ENCODE measurements around the gene ABR.
"Not testable (repeated sequence)": the region's sequence is repeated elsewhere in the genome, so short reads cannot be mapped to it uniquely, and the experiment has no call there.

ABR gene

DNA sequence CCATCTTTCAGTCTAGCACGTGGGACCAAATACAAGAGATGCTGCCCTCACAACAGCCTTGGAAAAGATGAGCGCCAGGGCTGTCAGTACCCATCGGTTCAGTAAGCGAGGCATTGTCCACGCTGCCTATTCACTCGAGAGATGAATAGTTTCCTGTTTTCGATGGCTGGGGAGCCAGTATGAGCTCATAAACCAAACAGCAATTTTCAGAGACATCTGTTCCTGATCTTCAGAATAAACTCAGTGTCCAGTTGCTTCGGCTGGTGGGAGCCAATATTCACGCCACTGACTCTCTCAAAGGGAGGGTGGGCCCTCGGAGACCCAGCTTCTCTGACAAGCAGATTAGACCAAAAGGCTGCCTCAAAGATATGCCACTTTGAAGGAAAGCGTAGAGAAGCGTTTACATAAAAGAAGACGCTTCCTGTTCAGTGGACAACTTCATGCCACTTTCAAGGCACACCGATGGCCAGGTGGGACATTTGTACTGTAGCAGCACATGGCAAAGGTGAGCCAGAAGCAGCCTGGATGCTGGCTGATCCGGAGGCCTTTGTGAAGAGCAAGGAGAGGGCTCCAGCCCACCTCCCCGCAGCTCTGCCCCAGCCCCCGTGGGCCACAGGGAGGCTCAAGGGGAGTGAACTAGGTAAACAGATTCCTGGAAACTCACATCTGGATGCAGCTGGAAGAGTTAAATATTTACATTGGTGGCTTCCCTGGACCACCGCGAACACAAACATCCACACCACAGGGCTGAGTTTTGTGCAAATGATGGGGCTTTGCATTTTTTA lies 176.8 kb downstream of the ABR start:
- no peak for DNase-seq

DNA sequence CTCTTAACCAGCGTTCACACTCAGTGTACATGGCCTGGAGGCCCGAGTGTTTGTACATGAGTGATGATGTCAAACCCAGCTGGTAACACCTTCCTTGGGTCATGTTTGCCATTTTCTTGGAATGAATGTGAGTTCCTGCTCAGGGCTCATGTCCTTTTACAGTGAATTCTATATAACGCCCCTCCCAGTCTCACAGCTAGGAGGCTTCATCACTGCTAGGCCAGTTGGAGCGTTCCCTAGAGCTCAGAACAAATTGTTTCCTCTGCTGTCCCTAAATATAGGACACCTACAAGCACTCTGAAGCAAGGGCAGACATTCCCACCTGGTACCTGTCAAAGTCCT lies 177.4 kb downstream of the ABR start:
- DNase-seq = no peak

DNA sequence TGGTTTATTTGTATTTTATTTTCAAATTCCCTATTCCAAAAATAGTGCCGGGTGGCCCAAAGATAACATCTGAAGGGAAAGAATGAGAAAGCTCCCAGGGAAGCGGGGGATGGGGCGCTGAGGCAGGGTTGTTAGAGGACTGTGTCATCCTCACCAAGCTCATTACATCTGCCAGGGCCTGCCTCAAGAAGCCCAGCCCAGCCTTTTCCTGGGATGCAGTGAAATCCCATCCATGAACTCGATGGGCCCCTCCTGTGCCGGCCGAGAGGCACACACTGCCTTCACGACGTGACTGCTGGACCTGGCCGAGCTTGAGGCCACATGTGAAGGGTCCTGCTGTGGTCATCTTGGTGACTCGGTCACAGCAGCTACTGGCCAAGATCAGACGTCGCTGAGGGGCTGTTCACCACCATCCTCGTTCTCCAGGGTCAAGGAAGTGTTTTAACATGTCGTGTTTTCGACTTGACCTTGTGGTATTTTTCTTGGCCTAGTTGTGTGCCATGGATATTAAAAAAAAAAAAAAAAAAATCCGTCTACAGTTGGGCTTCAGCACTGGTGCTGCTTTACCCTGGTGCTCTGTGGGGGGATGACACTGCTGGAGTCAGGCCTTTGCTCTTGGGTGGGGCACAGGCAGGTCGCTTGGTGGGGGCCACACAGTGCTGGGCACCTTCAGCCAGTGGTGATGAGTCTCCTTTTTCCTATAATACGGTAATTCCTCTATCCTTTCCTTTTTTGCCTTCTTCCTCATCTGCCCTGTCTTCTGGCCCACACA lies 178.0 kb downstream of the ABR start:
- no peak for DNase-seq

DNA sequence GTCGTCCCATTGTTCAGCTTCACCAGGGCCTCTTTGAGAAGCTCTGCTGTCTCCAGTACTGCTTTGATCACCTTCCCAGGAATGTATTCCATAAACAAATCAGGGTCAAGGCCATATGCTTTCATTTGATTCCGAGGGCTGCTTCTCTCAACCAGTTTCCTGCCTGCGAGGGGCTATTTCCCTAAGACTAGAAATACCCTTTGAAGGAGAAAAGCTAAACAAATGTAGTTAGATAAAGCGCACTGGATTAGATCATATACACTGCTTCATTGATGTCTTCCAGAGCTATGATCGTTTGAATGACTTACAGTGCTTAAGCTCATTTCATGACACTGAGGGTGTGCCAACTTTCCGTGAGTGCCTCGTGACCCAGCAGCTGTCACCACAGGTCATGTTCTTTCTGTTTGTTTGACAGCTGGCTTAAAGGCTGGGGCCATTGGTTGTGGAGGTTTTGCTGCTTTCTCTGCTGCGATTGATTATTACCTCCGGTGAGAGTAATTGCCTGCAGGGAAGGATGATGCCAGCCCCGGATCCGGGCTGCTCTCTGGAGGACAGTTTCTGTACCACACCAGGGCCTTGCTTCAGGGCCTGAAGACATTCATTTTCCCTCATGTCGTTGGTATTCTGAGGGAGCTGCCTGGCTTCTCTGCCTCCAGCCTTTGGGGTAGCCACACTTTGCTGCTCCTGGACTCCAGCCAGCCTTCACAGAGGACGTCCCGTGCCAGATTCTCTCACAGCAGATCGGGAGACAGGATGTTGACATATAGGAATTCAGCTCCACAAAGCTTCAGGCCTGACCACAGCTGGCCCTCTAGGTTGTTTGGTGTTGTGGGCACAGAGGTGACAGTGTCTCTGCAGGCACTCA lies 179.0 kb downstream of the ABR start:
- DNase-seq = no peak

DNA sequence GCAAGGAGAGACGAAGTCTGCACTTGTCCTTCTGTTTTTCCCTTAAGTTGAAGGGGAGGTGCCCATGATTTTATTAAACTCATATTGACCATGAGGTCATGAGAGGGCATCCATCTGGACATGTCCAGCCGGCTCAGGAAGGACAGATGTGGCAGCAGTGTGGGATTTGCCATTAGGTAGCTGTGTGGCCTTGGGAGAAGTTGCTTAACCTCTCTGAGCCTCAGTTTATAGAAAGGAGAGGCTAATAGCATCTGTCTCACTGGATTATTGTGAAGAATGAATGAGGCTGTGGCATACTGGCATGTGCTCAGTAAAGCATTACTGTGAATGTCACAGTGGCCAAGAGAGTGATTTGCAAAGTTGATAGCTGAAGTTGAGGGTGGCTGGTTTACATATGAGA lies 181.7 kb downstream of the ABR start:
- no peak for DNase-seq

DNA sequence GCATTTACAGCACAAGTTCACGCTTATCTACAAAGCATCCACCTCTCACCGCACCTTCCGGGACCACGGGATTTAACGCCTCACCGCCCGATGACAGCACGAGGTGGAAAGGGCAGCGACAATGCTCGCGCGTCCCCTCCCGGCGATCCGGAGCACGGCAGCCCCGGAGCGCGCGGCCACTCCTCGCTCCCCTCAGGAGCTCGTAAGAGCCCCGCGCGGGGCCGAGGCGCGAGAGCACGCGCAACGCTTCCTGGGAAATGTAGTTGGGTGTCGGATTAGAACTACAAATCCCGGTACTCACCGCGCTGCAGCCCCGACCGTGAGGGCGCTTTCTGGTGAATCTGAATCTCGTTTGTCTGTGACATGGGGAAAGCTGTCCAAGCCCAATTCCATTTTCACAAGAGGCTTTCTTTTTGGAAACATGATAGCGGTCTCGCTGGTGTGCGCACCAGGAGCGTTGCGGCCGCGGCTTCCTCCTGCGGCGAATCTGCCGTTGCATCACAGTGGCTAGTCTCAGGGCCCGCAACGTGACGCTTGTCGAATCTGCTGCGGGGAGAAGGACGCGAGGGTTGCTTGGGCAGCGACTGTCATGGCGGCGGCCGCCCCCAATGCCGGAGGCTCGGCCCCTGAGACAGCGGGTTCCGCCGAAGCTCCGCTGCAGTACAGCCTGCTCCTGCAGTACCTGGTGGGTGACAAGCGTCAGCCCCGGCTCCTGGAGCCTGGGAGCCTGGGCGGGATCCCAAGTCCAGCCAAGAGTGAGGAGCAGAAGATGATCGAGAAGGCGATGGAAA lies 183.0 kb downstream of the ABR start, which contains the start of gene TIMM22:
TSS of gene TIMM22 (plus strand) at position 576 of the 791 bp plus-strand sequence. CDS start at position 590, 14 bp downstream.
- DNase-seq = peak; percentile 92

DNA sequence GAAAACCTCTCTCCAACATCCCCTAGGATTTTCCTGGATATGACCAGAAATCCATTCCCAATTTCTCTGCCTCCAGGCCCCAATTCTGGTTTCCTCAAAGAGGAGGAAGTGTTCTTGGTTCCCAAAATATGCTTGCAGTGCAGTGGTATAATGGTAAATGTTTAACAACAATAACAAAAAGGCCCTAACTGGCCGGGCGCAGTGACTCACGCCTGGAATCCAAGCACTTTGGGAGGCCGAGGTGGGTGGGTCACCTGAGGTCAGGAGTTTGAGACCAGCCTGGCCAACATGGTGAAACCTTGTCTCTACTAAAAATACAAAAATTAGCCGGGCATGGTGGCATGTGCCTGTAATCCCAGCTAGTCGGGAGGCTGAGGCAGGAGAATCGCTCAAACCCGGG lies 184.5 kb downstream of the ABR start:
- DNase-seq = not testable (repeated sequence)

DNA sequence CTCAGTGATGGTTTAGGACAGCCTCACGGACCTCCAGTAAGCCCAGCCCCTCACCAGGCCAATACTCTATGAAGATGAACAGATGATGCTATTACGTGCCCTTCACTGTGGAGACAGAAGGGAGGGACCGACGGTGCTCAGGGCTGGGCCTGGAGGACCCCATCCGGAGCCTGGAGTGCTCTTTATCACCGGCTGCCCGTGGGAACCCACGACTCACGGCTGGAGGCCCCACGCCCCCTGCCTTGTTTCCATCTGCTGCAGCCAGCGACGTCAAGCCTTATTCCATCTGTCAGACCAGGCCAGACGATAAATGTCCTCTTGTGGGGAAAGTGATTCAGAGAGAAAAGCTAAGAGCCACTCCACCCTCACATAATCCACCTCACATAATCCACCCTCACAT lies 186.8 kb downstream of the ABR start:
- no peak for DNase-seq

DNA sequence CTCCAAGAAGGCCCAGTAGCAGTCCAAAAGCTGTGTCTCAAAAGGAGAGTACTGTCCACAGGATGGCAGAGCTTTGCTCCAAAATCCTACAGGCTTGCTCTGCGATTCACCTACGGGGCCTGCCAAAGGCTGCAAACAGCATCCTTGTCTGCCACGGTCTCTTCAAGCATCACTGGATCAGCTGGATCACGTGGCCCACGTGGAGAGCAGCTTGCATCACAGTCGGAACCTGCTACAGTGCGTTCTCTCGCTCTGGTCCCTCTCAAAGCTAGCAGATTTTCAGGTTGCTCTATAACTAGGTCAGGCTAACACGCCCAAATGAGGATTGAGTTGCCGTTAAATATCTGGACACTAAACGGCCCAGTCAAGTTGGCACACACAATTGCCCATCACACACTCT lies 191.2 kb downstream of the ABR start:
- no peak for DNase-seq

DNA sequence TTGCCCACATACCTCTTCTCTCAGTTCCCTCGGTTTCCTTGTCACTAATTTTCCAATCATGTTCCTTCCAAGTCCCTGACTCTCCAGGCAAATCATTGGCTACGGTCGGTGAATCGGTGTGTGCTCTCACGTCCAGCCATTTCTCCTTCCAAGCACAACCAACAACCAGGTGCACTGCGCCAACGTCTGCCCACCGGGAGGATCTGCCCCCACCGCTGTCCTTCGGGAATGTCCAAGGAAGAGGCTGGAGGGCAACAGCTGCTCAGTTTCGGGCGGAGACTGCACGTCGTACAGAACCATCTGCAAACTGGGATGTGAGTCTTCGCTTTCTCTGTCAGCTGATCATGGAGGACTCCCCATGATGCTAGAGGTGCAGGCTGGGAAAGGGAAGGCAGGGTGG lies 191.8 kb downstream of the ABR start:
- no peak for DNase-seq

DNA sequence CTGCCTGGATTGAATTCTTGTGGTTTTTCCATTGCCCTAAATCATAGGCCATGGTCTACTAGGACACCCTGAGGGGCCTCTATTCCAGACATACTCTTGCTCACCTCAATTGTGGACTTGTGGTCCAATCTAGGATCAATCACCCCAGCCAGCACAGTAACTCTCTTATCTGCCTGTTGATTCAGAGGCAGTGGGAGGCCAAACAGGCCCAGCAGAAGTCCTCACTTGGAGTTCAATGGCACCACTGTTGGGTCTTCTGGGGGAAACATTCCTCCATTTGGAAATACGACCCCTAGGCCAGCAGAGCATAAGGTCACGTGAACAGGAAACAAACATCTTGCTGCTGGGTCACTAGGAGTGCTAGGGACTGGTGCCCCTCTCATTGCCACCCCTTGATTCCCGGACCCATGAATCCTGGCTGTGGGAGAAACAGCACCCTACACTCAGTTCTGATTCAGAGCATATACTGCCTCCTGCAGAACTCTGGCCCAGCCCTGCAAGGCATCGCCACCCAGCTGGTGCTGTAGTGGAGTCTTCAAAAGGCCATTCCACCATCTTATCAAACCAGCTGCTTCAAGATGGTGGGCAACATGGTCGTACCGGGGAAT lies 193.4 kb downstream of the ABR start:
- DNase-seq = no peak

DNA sequence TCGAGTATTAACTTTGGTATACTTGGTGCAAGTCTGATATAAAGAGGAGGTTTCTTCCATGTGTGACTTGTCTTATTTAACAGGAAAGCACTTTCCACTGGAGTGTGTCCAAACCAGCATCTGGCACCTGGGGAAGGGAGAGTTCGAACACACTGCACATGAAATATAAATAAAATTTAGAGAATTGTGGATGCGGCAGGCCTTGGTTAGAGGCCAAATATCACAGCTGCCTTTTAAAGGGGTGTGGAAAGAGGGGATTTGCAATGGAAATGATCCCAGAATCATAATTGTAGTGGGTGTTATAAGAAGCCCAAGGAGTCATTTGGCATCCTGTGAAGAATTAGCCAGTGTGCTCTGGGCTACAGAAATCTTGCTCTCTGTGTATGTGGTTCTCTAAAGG lies 195.9 kb downstream of the ABR start:
- DNase-seq = no peak

DNA sequence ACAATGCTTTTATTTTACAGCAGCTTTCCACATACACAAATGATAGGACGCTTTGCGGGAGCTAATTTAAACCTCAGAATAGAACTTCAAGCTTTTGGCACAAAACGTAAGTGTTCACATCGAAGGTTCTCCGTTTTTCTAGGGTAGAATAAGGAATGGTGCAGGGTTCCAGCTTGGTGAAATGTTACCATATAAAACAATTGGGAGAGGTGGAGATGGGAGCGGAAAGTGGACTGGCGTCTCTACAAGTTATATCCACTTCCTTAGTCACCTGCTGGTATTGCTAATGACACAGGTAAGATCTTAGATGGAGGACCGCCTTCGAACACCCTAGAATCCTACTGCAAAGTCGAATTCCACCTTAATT lies 198.5 kb downstream of the ABR start:
- DNase-seq = no peak

DNA sequence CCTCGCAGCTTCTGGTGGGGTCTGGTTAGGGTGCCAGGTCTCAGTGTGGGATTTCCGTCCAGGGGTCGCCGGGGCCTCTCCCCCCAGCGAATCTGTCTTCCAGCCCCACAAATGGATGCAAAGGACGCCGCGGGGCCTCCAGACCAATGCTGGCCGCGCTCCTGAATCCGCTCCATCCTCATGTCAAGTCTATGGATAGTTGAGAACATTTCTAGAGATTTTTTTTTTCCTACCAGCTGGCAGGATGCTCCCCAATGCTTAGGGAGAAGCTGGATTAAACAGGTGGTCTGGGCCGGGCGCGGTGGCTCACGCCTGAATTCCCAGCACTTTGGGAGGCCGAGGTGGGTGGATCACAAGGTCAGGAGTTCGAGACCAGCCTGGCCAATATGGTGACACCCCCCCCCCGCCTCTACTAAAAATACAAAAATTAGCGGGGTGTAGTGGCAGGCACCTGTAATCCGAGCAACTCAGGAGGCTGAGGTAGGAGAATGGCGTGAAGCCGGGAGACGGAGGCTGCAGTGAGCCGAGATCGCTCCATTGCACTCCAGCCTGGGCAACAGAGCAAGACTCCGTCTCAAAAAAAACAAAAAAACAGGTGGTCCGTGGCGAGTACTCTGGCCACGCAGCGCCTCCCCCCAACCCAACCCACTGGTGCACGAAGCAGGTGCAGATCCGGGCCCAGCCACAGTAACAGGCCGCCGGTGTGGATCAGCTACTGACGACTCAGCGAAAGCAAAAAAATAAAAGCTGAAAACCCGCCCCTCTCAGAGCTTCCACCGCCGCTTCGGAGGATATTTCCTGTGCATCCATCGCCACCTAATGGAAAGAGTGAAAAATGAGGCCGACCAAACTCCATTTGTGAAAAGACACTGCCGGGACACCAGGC lies 199.1 kb downstream of the ABR start:
- peak; percentile 77 for DNase-seq

DNA sequence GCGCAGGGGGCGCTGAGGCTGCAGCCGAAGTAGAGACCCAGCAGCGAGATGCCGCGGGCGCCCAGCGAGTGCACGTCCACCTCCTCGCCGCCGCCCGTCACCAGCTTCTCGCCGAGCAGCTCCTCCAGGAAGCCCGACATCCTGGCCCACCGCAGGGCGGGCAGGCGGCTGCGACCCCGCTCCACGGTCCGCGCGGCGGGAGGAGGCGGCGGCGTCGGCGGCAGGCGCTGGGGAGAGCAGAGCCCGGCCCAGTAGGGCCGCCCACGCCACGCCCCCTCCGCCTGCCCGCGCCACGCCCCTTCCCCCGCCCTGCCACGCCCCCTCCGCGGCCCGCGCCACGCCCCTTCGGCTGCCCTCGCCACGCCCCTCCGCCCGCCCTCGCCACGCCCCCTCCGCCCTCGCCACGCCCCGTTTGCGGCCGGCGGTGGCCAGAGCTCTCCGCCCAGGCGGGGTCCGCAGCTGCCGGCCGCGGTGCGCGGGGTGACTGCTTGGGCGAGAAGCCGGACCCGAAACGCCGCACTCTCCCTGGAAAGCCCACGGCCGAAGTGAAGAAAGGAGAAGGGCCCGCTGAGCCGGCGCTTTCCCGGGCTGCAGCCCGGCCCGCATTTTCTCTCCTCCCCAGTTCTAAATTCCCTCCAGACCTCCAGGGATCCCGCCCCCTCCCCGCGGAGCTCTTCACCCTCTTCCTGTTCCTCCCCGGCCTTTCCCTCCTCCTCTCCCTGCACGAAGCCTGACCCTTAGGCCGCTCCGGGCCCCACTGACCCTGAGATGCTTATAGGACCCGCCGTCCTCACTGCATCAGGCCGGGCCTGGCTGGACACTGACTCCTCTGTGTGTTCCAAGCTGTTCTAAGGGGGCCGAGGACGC lies 200.0 kb downstream of the ABR start, which contains the start of gene NXN:
TSS of gene NXN (minus strand) at position 238 of the 867 bp plus-strand sequence.
- DNase-seq = peak; percentile 82

DNA sequence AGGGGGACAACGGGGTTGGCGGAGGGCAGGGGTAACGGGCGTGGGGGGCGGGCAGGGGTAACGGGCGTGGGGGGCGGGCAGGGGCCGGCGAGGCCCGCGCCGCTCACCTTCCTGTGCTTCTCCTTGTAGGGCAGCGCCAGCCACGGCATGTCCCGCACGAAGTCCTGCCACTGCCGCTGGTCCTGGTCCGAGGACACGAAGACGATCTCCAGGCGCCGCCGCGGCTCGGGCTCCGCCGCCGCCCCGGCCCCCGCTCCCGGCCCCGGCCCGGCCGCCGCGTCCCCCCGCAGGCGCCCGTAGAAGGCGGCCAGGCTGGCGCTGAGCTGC lies 200.6 kb downstream of the ABR start:
- no peak for DNase-seq

DNA sequence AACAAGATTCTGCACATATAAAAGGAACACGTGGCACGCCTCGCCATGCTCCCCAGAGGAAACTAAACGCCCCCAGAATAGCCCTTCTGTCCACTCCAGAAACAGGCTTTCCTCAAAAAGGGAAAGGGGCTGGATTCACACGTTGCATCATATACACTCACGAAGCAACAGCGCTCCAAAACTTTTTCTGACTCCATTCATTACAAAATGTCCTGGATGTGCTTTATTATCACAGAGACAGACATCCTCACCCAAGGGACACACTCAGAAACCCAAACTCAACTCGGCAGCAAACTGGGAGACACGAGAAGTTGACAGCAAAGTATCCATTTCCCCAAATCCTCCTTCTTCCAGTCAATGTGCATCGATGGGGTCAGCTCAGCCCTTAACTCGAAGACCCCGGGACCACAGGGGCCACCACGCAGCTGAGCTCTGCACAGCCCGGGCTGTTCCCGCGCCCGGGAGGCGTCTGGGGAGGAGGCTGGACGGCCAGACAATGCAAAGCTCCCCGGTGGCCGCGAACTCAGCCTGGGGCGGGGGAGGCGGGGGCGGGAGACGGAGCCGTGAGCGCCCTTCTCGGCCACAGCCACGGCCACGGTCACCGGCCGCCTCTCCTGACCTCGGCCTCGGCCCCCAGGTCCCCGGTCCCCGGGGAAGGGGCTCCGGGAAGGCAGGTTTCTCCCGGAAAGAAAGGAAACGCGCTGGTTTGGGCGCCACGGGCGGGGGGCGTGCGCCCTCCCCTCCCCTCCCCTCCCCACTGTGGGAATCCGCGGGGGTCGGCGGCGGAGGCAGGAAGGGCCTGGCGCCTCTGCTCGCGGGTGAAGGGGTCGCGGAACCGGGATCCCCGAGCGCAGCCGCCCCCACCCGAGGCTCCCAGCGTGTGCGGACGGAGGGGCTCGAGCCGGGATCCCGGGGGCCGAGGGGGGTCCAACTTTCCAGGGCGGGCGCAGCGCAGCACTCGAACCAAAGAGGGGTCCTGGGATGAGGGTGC lies 201.4 kb downstream of the ABR start:
- DNase-seq = no peak

DNA sequence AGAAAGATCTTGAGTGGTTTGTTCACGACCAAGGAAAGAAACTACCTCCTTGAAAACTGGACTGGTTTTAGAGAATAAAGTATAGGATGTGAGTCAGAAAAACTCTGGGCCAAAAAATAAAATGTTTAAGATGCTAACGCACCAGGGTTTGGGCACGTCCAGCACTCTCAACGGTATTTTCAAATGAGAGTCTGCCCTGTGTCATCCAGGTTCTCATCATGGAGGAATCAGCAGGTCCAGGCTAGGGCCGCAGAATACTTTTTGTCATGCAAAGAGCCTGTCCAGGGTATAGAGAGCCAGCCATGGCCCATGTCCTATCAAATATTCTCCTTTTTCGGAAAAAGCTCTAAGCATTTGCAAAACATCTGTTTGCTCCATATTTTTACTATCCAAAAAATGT lies 202.6 kb downstream of the ABR start:
- DNase-seq = no peak

DNA sequence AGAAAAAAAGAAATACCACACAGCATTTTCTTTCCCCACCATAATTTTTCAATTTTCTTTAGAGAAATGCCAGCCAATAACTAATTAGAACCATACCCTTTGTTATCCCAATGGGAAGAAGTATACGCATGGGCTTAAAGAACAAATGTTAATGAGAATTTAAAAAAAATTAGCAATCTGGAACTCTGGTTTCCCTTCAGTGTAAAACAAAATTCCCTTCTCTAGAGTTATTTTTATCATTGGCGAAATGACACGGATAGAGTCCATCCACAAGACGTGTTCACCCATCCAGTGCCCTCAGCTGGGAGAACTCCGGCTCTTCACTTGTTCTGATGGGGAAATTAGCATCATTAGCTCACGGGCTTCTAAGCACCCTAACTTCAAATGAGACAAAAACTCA lies 203.5 kb downstream of the ABR start:
- DNase-seq = no peak
